Measurements from ENCODE around the gene BRCC3.

DNA sequence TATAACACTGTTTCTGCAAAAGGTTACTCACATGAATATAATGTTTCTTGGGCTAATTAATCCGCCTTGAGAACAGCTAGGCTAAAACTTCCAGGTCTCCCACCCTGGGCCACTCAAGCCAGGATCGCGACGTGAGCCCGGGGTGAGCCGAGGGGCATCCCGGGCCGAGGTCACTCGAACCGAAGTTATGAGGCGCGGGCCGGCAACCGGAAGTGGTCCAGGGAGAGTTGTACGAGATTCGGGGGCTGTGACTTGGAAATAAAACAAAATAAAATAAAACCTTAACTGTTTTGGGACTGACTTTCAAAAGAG, 689 bp upstream of the BRCC3 start:
- TF ChIP-seq EZH2 (IDR thresholded peaks at IDR 0.05; ENCODE audit: borderline replicate concordance, insufficient read depth, low read depth, low read length, poor library complexity, severe bottlenecking), result no peak
- TF ChIP-seq, protein P1, sequence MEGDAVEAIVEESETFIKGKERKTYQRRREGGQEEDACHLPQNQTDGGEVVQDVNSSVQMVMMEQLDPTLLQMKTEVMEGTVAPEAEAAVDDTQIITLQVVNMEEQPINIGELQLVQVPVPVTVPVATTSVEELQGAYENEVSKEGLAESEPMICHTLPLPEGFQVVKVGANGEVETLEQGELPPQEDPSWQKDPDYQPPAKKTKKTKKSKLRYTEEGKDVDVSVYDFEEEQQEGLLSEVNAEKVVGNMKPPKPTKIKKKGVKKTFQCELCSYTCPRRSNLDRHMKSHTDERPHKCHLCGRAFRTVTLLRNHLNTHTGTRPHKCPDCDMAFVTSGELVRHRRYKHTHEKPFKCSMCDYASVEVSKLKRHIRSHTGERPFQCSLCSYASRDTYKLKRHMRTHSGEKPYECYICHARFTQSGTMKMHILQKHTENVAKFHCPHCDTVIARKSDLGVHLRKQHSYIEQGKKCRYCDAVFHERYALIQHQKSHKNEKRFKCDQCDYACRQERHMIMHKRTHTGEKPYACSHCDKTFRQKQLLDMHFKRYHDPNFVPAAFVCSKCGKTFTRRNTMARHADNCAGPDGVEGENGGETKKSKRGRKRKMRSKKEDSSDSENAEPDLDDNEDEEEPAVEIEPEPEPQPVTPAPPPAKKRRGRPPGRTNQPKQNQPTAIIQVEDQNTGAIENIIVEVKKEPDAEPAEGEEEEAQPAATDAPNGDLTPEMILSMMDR (IDR thresholded peaks at IDR 0.05), result no peak

Measured in B cell (primary cell).